GM18873 (cell line): ENCODE measurements around the gene PRRT4.

ENCODE experiments used
- ATAC-seq: cut with Tn5 transposase; IDR thresholded peaks from one replicate; pipeline ENCODE4 v1.9.1; 2021; ENCODE audit warnings: mild to moderate bottlenecking, moderate library complexity, moderate number of reproducible peaks; ENCODE audit not compliant: unreplicated experiment, low FRiP score

PRRT4 gene

DNA sequence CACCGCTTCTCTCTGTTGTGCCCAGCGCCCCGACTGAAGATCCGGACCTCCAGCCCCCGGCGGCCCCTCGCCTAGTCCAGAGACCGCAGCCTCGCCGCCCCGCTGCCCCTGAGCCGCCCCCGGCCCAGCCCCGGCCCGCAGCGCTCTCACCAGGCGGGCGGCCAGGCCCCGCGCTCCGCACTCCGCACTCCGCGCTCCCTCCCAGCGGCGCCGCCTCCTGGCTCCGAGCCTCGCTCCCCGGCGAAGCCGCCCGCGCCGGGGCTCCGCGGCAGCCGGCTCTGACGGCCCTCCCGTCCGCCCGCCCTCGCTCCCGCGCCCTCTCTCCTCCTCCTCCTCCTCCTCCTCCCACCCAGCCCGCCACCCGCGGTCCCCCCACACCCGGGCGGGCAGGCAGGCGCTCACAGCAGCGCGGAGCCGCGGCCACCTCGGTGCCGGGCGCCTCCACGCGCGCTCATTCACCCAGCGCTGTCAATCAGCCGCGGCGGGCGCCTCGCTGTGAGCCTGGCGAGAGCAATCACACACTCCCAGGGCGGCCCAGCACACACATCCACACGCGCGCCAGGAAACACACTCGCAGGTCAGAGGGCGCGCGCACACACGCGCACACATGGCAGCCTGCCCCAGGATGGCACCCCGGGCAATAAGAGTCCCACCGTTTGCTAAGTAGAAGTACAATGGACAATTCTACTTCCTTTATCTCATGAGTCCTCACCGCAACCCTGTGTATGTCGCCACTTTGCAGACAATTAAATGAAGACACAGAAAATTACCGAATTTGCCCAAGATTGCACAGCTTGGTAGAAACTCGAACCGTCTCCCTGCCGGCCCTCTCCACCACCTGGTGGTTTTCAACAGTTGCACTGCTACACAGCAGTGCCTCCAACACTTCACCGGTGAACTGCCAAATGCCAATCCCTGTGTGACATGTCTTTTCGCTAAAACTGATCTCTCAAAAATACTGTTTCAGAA lies at the start of gene PRRT4:
Gene PRRT4 (minus strand): TSS at position 280 of the 969 bp plus-strand sequence.
- ATAC-seq = no peak

DNA sequence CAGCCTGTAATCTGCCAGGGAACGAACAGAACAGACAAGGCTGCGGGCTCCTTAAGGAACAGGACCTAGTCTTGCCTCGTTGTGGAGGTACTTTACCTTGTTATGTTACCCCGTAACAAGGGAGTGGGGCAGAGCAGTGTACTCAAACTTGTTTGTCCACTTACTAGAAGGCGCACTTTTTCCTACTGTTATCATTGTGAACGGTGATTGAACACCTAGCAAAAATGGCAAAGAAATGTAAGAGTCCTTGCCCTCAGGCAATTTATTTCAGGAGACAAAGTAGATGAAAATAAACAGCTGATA lies 48.9 kb upstream of the PRRT4 start:
- peak; percentile 10 for ATAC-seq

GRCh38 chr7:128409596-128410450 lies 48.3 kb upstream of the PRRT4 start, which contains the start of gene IMPDH1:
Gene IMPDH1, minus strand, starts transcription at chr7:128409982. Its CDS starts 81 bp downstream, at chr7:128409901.
- ATAC-seq = peak; percentile 57

- ATAC-seq = no peak
Measured at GRCh38 chr7:128408709-128409595, 47.5 kb upstream of the PRRT4 start.

DNA sequence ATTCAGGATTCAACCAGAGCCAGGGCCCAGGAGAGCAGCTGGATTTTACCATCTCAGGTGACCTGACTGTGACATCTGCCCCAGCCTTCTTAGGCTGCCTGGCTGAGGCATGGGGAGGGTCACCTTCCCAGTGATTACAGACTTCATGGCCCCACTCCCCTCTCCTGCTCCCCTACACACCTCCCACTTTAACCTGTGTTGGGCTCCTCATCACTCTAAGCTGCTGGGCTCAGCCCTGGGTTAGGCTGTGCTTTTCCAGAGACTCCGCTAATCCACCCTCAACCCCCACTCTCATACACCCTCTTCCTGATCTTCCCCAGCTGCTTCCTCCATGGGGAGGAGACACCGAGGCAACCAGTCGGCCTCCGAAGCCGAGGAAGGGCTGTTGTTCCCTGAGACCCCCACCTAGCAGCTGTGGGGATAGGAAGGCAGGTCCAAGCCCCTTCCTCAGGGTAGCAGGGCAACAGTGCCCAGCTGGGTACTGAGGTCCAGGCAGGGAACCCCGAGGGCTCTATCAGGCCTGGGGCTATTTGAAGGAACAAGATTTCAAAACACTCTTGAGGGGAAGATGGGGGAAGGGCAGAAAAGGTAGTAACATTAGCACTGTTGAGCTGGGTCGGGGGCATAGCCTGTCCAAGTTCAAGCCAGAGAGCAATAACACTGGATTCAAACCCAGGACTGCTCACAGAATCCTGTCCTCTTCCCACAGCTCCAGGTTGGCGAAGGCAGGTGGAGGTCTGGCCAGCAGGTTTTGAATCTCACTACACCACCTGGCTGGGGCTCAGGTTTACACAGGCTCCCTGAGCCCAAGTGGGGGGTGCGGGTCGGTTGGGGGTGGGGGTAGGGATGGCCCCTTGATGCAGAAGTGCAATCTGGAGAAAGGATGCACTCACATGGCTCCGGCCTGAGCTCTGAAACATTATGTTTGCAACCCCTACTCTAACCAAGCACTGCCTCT lies 46.5 kb upstream of the PRRT4 start:
- ATAC-seq = no peak

DNA sequence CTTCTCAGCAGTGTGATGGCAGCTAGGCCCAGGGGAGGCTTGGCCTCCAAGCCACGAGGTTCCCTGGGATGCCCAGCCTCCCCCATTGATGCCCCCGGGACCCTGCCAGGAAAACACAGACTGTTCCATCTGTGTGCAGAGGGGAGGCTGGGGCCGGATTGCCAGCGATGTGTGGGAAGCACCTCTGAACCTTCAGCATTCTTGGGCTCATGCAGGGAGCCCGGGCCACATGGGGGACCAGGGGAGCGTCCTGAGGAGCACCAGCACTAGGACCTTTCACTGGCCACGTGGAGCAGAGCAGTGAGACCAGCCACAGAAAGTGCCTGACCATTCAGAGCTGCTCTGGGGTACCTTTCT lies 45.7 kb upstream of the PRRT4 start:
- no peak for ATAC-seq

DNA sequence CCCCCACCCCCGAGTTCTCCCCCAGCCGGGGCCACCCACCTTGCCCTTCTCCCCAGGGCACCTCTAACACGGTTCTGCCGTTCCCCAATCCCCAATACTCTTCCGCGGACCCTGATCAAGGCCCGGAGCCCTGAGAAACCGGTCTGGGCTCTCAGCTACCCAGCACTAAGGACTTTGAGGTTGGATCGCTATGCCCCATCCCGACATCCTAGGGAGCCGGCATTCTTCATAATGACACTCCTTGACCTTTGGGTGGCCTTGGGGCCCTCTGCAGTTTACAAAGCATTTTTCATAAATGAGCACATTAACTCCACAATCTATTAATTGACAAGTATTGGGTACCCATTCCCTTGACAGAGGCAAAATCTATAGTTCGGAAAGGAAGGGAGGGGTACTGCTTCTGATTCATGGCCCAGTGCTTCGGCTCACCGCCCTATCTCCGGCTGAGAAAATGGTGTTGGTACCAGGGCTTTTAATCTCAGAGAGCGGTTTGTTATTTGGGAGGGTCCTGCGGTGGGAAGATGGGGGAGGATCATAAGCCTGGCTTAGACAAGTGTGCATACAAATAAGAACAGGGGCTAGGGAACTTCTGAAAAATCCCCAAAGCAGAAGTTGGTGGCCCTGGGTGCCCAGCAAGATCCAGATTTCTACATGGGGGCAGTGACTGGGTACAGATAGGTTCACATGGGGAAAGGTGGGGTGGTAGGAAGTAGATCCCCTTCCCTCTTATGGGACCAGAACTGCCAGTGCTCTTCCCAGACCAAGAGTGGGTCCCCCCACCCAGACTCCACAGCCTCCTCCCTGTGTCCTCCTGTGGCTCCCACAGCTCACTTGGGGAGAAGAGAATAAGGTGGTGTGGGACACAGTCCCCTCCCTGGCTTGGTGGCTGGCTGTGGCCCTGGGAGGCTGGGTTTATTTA lies 45.1 kb upstream of the PRRT4 start:
- no peak for ATAC-seq

GRCh38 chr7:128405471-128406313 lies 44.2 kb upstream of the PRRT4 start:
- no peak for ATAC-seq

DNA sequence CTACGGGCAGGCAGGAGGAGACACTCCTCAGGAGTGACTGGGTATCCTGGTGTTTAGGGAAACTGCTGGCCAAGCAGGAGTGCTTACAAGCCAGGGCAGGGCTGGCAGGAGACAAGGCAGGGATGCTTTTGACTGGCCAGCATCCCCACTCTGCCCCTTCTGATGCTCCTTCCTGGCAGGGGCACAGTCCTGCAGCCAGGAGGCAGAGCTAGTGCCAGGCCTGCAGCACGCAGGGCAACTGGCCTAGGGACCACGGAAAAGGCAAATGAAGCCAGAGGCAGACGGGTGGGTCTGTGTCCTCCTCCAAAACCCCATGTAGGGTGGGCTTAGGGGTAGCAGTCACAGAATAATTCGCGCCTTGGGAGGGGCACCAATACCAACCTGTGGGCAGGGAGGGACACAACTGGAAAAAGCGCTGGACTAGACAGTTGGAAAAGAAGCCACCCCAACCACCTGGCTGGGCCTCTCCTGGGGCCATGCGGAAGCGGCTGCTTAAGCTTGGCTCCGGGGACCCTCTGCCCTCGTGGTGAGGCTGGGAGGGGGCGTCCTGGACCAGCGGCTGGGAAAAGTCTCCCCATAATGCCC lies 43.5 kb upstream of the PRRT4 start:
- ATAC-seq = no peak

GRCh38 chr7:128404143-128404681 lies 42.7 kb upstream of the PRRT4 start:
- ATAC-seq = no peak

GRCh38 chr7:128403676-128404075 lies 42.2 kb upstream of the PRRT4 start:
- ATAC-seq = no peak

DNA sequence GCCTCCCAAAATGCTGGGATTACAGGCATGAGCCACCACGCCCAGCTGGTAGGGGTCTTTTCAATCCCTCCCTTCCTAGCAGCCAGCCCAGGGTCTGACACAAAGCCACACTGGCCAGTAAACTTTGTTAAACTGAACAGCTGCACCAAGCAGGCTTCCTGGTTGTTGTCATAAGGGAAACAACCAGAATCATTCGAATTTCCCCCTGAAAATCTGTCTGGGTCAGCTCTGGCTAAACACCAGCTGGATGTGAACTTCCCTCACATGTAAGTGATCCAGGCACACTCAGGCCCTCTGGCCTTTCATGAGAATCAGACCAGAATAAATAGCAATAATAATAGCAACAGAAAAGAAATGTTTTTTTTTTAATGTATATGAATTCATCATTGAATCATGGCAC lies 40.9 kb upstream of the PRRT4 start:
- ATAC-seq = no peak

- no peak for ATAC-seq
Measured at GRCh38 chr7:128400566-128400965, 39.1 kb upstream of the PRRT4 start.

DNA sequence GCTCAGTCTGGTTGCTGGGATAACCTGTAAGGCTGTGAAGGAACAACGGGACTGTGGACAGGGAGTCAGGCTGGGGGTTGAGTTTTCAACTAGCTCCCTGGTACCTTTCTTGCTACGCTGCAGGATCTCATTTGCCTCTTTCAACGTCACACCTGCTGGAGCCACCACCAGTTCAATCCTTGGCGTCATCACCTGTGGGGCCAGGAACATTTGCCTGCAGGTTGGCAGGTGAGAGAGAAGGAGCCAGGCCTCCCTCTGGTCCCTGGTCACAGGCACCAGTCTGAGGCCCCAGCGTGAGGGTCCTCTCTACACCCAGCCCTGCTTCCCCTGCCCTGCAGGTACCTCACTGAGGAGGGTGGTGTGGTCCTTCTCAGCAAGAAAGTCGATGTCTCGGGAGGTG lies 38.5 kb upstream of the PRRT4 start:
- no peak for ATAC-seq

DNA sequence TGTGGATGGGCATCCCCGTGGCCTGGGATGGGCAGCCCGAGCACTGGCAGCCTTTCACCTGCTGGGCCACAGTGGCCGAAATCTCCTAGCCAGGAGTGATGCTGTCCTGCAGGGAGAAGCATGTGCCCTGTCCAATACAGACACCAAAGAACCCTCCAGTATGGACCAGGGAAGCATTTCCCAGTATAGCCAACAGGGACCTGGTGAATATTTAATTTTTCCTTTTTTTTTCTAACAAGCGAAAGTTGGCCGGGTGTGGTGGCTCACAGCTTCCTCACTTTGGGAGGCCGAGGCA lies 37.3 kb upstream of the PRRT4 start:
- no peak for ATAC-seq

DNA sequence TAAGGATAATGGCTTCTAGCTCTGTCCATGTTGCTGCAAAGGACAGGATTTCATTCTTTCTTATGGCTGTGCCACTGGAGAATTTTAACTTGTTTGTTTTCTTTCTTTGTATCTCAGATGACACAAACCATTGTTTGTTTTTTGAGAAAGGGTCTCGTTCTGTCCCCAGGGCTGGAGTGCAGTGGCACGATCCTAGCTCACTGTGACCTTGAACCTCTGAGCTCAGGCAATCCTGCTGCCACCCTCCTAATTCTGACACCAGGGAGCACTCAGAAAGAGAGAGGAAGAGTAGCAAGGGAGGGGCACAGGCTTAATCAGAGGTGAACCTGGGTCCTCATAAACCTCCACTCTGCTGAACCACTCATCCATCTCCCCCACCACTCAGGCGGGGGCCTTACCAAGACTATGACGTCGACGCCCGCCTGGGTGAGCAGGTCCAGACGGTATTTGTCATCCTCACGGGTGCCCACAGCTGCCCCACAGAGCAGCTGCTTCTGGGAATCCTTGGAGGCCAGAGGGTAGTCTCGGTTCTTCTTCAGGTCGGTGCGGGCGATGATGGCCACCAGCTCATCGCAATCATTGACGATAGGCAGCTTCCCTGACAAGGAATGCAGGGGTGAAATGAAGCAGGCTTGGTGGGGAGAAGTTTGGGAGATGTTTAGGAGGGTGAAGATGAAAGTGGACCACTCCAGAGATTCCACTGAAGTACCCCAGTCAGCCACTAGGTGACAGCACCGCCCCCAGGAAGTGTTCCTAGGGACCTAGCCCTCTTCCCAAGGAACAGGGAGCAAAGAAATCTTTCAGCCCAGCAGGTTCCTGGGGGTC lies 36.7 kb upstream of the PRRT4 start:
- no peak for ATAC-seq
